ENCODE measurements around the gene TLE3.
"Not testable (repeated sequence)": the region's sequence is repeated elsewhere in the genome, so short reads cannot be mapped to it uniquely, and the experiment has no call there.

Gene TLE3

GRCh38 chr15:70126362-70126761 lies 28.6 kb upstream of the TLE3 start:
- no peak for DNase-seq (ENCODE audit: low read depth, low spot score)

GRCh38 chr15:70125605-70126004 lies 27.9 kb upstream of the TLE3 start:
- no peak for DNase-seq (ENCODE audit: low read depth, low spot score)

- no peak for DNase-seq (ENCODE audit: low read depth, low spot score)
These were observed 24.0 kb upstream of the TLE3 start for GRCh38 chr15:70121624-70122302.

- peak; percentile 47 for DNase-seq (ENCODE audit: low read depth, low spot score)
These were observed 23.4 kb upstream of the TLE3 start for GRCh38 chr15:70120958-70121623.

- no peak for DNase-seq (ENCODE audit: low read depth, low spot score)
These were observed 22.3 kb upstream of the TLE3 start for GRCh38 chr15:70119911-70120508.

GRCh38 chr15:70118599-70118998 lies 20.9 kb upstream of the TLE3 start:
- no peak for DNase-seq (ENCODE audit: low read depth, low spot score)

GRCh38 chr15:70116317-70116716 lies 18.6 kb upstream of the TLE3 start:
- DNase-seq (ENCODE audit: low read depth, low spot score), result no peak

GRCh38 chr15:70114221-70114620 lies 16.5 kb upstream of the TLE3 start:
- no peak for DNase-seq (ENCODE audit: low read depth, low spot score)

GRCh38 chr15:70113304-70113700 lies 15.6 kb upstream of the TLE3 start:
- no peak for DNase-seq (ENCODE audit: low read depth, low spot score)

GRCh38 chr15:70112572-70113303 lies 15.0 kb upstream of the TLE3 start:
- not testable (repeated sequence) for DNase-seq (ENCODE audit: low read depth, low spot score)

GRCh38 chr15:70112074-70112395 lies 14.3 kb upstream of the TLE3 start:
- DNase-seq (ENCODE audit: low read depth, low spot score), result no peak

- DNase-seq (ENCODE audit: low read depth, low spot score), result peak; percentile 92
These were observed 13.7 kb upstream of the TLE3 start for GRCh38 chr15:70111203-70112073.

- DNase-seq (ENCODE audit: low read depth, low spot score), result no peak
These were observed 12.3 kb upstream of the TLE3 start for GRCh38 chr15:70109978-70110377.

GRCh38 chr15:70109531-70109930 lies 11.8 kb upstream of the TLE3 start:
- no peak for DNase-seq (ENCODE audit: low read depth, low spot score)

GRCh38 chr15:70103880-70104626 lies 6.3 kb upstream of the TLE3 start:
- DNase-seq (ENCODE audit: low read depth, low spot score), result no peak

GRCh38 chr15:70102827-70103226 lies 5.1 kb upstream of the TLE3 start:
- no peak for DNase-seq (ENCODE audit: low read depth, low spot score)

- DNase-seq (ENCODE audit: low read depth, low spot score), result peak; percentile 95
These were observed 3.9 kb upstream of the TLE3 start for GRCh38 chr15:70101459-70102113.

- DNase-seq (ENCODE audit: low read depth, low spot score), result peak; percentile 88
These were observed 3.0 kb upstream of the TLE3 start for GRCh38 chr15:70100474-70101341.

GRCh38 chr15:70099967-70100473 lies 2.3 kb upstream of the TLE3 start:
- no peak for DNase-seq (ENCODE audit: low read depth, low spot score)
